ENCODE results near the gene SLC44A1.

Gene SLC44A1

GRCh38 chr9:105346273-105346672 is 101.8 kb downstream of the SLC44A1 start:
- TF ChIP-seq BACH2 (CRISPR knock-in tag; IDR thresholded peaks at IDR 0.05; ENCODE audit: borderline replicate concordance) (no peak), PATZ1 (CRISPR knock-in tag; IDR thresholded peaks at IDR 0.05; ENCODE audit: borderline replicate concordance) (no peak), ZNF8 (CRISPR knock-in tag; IDR thresholded peaks at IDR 0.05) (no peak), RARB (CRISPR knock-in tag; IDR thresholded peaks at IDR 0.05) (no peak), CSRNP3 (CRISPR knock-in tag; IDR thresholded peaks at IDR 0.05) (no peak), POU6F1 (CRISPR knock-in tag; IDR thresholded peaks at IDR 0.05; ENCODE audit: borderline replicate concordance, low read depth) (no peak), ZC3H10 (CRISPR knock-in tag; IDR thresholded peaks at IDR 0.05) (no peak), TCF4 (CRISPR knock-in tag; IDR thresholded peaks at IDR 0.05; ENCODE audit: borderline replicate concordance) (no peak), TOX (CRISPR knock-in tag; IDR thresholded peaks at IDR 0.05; ENCODE audit: borderline replicate concordance) (no peak), ZFP30 (CRISPR knock-in tag; IDR thresholded peaks at IDR 0.05) (no peak), PPARA (CRISPR knock-in tag; IDR thresholded peaks at IDR 0.05; ENCODE audit: borderline replicate concordance) (no peak), ZFP3 (CRISPR knock-in tag; IDR thresholded peaks at IDR 0.05) (no peak), OSR1 (CRISPR knock-in tag; IDR thresholded peaks at IDR 0.05) (no peak), SNAI2 (CRISPR knock-in tag; IDR thresholded peaks at IDR 0.05) (no peak), TSHZ2 (CRISPR knock-in tag; IDR thresholded peaks at IDR 0.05) (no peak), ARNTL (CRISPR knock-in tag; IDR thresholded peaks at IDR 0.05; ENCODE audit: borderline replicate concordance, low read depth) (no peak), ISL1 (CRISPR knock-in tag; IDR thresholded peaks at IDR 0.05) (no peak)
- ATAC-seq = no peak

- TF ChIP-seq BACH2 (CRISPR knock-in tag; IDR thresholded peaks at IDR 0.05; ENCODE audit: borderline replicate concordance) (no peak), ZFP3 (CRISPR knock-in tag; IDR thresholded peaks at IDR 0.05) (no peak), PATZ1 (CRISPR knock-in tag; IDR thresholded peaks at IDR 0.05; ENCODE audit: borderline replicate concordance) (no peak), TOX (CRISPR knock-in tag; IDR thresholded peaks at IDR 0.05; ENCODE audit: borderline replicate concordance) (no peak), ZNF565 (CRISPR knock-in tag; conservative IDR thresholded peaks at IDR 0.05; ENCODE audit: low read depth) (no peak), RARB (CRISPR knock-in tag; IDR thresholded peaks at IDR 0.05) (no peak), ISL1 (CRISPR knock-in tag; IDR thresholded peaks at IDR 0.05) (no peak), ARNTL (CRISPR knock-in tag; IDR thresholded peaks at IDR 0.05; ENCODE audit: borderline replicate concordance, low read depth) (no peak), ZC3H10 (CRISPR knock-in tag; IDR thresholded peaks at IDR 0.05) (no peak), PPARA (CRISPR knock-in tag; IDR thresholded peaks at IDR 0.05; ENCODE audit: borderline replicate concordance) (no peak), TSHZ2 (CRISPR knock-in tag; IDR thresholded peaks at IDR 0.05) (no peak), TCF4 (CRISPR knock-in tag; IDR thresholded peaks at IDR 0.05; ENCODE audit: borderline replicate concordance) (no peak), ZFP30 (CRISPR knock-in tag; IDR thresholded peaks at IDR 0.05) (no peak), GLIS3 (CRISPR knock-in tag; IDR thresholded peaks at IDR 0.05) (no peak)
Observed at GRCh38 chr9:105354448-105354847, 110.0 kb downstream of the SLC44A1 start.

More at GRCh38 chr9:105354448-105354847, 110.0 kb downstream of the SLC44A1 start:
- no peak for ATAC-seq

Data from SK-N-SH treated with all-trans-retinoic acid at 6 μM for 48 hours (cell line).